ENCODE measurements around the gene NRAP.

NRAP gene

DNA sequence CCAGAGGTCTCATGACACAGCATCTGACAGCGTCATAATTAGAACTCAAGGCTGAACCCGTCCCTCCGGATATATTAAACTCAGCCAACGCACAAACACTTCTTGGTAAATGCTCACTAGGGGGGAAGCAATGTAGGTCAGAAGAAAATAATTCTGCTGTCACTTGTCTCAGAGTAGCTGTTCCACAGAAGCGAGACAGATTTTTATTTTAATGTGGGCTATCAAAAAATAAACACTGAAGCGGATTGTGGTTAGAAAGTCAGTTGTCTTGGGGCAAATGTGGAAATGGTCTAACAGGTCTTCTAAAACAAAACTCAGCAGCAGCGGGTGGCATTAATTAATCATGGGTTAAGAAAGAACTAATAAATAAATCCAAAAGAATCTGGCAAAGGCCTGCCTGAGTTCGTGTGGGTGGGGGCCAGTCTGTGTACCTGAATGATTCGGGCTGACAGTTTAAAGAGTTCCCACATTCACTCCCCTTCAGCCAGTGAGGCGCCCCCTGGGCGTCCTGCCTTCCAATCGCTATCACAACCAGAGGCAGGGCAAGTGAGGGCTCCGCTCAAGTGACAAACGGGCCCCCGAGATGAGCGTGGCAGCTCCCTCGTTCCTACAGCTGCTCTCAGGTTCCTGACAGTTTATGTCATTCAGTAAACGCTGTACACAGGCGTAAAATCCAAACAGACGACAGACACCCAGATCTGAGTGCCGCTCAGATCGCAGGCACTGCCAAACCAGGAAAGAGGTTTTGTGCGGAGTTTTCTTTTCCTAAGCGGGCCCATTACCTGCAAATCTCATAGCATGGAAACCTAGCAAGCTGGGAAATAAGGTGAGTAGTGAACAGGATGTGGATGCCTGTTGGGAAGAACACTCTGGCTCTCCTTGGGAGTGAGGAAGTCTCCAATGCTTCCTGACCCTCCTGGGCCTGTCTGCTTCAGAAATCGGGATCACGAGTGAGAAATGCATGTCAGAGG, 52.9 kb downstream of the NRAP start:
- no peak for DNase-seq (ENCODE audit: insufficient read length, low spot score)
- no peak for FAIRE-seq

DNA sequence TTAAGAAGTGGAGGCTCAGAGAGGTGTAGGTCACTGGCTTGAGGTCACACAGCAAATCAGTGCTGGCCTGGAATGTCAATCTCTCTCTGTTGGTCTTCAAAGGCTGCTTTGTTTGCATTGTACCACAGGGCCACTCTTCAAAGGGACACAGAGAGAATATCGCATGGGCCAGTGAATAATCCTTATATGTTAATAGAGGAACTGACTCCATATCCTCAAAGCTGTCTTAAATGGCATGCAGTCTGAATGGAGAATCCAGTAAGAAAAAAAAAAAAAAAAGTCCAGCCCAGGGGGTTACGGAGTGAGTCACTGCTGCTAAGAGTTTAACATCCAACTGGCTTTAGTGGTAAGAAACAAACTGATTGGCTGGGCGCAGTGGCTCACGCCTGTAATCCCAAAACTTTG, 54.1 kb downstream of the NRAP start:
- FAIRE-seq (no peak), DNase-seq (ENCODE audit: insufficient read length, low spot score) (no peak)

DNA sequence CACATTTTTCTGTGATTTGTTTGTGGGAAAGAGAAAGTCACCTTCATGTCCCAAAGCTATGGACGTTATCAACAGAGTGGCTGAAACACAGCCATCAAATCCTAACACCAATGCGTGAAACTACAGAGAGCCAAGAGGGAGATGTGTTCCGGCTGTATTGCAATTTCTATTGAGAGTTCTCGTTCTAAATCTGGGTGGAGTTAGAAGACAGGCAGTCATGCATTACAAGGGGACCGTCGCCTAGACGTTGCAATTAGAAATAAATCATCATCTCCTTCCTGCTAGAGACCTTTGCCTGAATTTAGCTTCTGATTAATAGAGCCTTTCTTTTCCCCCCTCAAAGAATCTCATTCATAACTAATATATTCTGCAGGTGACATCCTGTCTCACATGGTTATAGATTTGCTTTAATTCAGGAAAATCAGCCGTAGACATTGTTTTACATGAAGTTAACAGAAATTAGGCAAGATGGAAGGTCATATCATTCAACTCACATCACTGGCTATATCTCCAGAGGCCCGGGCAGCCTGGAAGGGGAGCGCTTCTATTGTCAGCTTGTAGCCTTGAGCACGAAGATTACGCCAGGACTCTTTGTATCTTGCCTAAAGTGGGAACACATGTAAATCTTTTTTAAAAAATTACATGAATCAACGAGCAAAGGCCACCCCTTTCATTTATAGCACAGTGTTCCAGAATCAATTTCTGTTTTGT, 58.4 kb downstream of the NRAP start:
- DNase-seq (ENCODE audit: insufficient read length, low spot score) = no peak
- no peak for FAIRE-seq

DNA sequence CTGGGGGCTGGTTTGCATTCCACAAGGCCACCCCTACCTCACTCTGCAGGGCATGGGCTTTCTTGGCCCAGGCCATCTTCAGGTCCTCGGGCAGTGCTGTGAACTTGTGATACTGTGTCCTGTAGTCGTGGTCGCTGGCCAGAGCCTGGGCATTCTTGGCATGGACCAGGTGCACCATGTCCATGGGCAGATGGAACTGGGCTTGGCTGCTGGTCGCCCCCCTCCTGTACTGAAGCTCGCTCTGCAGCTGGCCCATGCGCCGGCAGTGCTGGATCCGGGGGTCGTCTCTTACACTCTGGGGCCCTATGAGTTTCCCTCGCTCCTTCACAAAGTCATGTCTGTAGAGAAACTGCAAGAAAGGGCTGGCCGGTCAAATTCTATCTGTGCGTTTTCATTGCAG, 59.3 kb downstream of the NRAP start:
- no peak for DNase-seq (ENCODE audit: insufficient read length, low spot score)
- no peak for FAIRE-seq

DNA sequence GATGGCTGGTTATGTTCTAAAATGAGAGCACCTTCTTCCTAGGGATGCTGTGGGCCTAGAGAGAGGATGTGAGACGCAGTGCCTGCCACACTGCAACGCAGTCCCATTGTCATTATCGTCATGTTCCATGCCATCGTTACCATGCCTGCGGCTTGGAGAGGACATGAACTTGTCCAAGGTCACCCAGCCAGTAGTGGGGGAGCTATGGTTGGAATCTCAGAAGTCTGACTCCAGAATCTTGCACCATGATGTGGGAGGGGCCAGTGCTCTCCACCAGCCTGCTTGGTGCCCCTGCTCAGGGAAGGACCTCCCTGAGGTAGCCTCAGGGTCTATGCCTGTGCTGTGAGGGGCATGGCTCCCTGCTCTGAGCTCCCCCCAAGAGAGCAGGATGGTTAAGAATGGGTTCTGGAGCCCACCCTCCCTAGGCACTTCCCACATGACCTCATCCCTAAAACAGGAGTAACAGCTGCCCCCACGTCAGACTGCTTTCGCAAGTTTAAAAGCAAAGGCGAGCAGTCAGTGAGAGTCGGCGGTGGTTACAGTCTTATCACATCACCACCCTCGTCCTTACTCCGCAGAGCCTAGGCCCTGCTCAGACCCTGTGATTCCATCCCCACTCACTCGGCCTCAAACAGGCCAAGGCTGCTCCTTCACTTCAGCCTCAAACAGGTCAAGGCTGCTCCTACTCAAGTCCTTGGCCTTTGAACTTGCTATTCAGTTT, 60.6 kb downstream of the NRAP start:
- DNase-seq (ENCODE audit: insufficient read length, low spot score) = no peak
- FAIRE-seq = no peak

DNA sequence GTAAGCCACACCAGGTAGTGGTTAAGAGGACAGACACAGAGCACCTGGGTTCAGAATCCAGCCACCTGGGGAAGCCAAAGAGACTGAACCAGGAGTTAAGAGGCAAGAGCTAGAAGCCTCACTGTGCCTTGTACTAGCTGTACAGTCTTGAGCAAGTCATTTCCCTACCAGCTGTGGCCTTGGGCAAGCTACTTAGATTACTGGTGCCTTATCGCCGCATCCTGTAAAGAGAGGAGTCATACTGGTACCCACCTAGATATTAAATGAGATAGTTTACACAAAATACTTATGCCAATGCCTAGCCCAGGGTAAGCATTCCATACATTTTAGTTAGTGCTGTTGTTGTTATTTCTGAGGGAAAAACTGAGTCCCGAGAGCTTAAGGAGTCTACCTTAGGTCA, 63.3 kb downstream of the NRAP start:
- no peak for FAIRE-seq
- DNase-seq (ENCODE audit: insufficient read length, low spot score) = no peak

DNA sequence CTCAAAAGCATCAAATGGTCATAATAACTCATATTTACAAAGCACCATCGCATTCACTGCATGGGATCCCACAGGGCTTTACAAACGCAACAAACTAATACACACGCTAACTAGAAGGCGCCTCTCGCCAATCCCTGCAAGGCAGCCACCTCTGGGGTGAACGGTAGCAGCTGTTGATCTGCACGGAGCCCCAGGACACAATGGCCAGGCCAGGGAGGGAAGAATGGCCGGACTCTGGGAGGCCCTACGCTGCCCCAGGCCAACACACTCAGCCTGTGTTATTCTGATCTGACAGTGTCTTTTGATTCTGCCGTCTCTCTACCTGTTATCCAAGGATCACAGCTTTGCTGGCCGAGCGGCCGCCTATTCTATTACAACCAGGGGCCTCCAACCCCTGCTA, 69.2 kb downstream of the NRAP start:
- FAIRE-seq (no peak), DNase-seq (ENCODE audit: insufficient read length, low spot score) (no peak)

DNA sequence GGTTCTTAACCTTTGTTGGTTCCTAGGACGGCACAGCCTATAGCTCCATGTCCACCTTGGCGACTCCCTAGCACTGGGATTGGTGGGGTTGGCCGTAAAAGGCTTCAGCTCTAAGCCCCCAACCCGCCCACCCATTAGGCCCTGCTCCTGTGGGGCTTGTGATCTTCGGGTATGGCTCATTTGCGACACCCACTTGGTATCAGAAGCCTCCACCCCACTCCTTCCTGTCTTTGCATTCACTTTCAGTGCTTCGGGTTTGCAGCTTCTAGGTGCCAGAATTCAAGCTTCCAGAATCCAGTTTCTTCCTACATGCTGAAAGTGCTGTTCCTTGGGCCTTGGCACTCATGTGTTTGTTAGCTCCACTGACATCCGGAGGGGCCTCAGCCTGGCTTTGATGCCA, 71.5 kb downstream of the NRAP start:
- no peak for DNase-seq (ENCODE audit: insufficient read length, low spot score)
- FAIRE-seq = no peak

DNA sequence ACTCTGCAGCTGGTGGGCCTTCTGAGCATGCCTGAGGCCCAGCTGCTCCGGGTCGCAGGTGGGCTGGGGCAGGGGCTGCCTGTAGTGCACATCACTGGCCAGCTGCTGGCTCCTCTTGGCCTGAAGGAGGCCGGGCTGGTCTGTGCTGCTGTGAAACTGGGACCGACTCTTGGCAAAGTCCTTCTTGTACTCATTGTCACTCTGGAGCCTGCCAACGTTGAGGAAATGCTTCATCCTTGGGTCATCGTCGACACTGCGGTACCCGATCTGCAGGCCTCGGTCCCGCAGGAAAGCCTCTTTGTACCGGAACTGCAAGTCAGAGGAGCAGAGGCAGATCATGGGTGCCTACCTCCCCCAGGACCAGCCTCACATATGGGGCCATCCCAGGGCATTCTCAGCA, 73.3 kb downstream of the NRAP start:
- DNase-seq (ENCODE audit: insufficient read length, low spot score) (no peak), FAIRE-seq (no peak)

DNA sequence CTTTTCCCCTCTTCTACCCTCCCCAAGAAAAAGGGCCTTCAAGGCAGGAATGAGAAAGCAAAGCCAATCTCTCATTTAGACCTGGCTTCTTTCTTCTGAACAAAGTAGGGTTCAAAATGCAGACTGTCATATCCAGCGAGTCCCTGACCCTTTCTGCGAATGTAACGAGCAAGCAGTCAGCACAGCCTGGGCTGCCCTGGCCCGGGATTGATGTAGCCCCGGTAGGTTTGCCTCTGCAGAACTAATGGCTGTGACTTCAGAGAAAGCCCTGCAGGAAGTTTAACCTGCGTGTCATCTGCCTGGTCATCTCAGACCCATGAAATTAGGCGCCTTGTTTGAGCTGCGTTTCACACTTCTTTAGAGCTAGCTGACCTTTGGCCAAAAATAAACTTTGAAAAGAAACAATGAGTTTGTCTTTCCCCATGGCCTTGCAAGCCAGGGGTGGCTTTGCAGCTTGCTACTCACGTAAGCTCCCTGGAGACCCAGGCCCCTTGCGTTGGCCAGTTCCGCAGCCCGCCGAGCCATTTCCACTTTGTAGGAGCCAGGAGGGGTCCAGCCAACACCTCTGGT, 74.6 kb downstream of the NRAP start:
- DNase-seq (ENCODE audit: insufficient read length, low spot score) (no peak), FAIRE-seq (no peak)

DNA sequence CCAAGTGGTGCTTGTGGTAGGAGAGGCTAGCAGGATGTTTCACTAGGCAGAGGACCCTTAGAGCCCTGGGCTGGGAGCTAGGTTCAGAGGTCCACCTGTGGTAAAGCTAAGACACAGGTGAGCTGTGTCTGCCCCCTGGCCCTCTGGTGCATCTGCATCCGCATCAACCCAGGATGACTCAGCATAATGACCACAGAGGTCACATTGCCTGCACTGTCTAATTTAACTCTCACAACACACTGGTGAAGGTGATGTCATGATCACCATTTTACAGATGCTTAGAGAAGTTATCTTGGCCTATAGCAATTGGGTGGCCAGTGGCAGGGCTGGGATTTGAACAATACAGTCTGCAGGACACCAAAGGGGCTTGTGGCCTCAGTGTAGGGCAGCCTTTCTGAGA, 77.9 kb downstream of the NRAP start:
- FAIRE-seq = no peak
- no peak for DNase-seq (ENCODE audit: insufficient read length, low spot score)

DNA sequence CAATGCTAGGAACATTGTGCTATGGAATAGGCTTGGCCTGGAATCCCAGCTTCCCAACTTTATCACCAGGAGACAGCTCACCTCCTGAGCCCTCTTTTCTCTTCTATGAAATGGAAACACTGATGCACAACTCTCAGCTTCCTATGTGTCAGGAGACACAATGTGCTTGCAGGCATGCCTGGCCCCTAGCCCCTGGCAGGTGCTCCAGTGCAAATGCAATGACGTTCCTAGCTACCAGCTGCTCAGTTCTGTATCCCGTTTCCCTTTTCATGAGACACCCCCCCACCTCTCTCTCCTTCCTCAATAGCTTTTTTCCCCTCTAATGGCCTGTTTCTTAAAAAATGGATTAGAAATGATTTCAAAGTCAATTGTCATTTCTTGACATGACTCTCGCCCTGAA, 80.3 kb downstream of the NRAP start:
- DNase-seq (ENCODE audit: insufficient read length, low spot score) (no peak), FAIRE-seq (no peak)

DNA sequence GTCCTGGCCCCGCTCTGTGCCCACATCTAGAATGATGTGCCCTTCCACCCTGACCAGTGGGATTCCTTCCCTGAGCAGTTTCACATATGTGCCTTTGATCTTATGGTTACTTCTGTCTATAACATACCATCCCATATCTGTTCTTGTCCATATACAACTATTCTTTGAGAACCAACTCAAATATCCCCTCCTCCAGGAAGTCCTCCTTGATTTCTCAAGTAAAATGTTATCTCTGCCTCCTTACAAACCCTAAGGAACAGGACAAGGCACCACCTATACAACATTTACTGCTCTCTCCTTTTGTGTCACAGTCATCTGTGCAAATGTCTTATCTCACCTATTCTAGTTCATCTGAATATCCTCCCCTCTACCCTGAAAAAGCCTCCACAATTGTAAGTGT, 82.7 kb downstream of the NRAP start:
- DNase-seq (ENCODE audit: insufficient read length, low spot score) = no peak
- no peak for FAIRE-seq

DNA sequence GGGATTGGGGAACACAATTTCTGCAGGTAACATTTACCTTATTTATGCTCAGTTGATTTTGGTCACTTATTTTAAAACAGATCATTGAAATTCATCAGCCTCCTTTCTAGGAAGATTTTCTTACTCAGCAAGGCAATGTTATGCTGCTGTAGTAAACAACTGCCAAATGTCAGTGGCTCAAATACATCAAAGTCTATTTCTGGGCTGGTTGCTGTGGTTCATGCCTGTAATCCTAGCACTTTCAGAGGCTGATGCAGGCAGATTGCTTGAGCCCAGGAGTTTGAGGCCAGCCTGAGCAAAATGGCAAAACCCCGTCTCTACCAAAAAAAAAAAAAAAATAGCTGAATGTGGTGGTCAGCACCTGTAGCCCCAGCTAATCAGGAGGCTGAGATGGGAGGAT, 85.1 kb downstream of the NRAP start:
- FAIRE-seq = no peak

DNA sequence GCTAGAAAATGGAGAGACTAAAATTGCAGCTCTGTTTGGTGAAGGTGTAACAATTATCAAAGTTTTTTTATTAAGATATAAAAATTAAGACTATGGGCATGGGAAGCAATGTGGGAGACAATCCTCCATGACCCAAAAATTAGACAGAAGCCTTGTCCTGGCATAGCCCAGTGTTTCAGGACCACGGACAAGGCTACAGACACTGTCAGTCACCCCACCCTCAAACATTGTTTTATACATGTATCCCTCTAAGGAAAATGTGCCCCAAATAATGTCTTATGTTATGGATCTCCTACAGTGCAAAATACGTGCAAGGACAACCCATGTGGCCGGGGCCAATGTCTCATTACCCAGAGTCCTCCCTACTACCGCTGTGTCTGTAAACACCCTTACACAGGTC, 87.0 kb downstream of the NRAP start:
- DNase-seq (ENCODE audit: insufficient read length, low spot score) = no peak
- no peak for FAIRE-seq

More for the DNA sequence above, 85.1 kb downstream of the NRAP start:
- no peak for DNase-seq (ENCODE audit: insufficient read length, low spot score)

DNA sequence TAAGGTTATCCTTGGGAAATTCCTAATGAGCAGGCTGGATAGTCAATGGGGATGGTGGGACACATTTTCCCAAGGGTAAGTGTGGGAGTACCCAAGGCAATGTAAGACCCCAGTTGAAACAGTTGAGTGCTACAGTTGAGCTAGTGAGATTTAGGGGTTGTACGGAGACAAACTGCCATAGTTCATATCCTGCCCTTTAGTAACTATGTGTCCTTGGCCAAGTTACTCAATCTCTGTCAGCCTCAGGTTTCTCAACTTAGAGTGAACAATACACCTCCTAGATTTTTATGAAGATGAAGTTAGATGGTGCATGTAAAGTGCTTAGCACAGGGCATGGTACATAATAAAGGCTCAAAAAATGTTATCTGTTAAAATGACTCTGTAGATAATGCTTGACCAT, 90.5 kb downstream of the NRAP start:
- no peak for DNase-seq (ENCODE audit: insufficient read length, low spot score)
- no peak for FAIRE-seq

DNA sequence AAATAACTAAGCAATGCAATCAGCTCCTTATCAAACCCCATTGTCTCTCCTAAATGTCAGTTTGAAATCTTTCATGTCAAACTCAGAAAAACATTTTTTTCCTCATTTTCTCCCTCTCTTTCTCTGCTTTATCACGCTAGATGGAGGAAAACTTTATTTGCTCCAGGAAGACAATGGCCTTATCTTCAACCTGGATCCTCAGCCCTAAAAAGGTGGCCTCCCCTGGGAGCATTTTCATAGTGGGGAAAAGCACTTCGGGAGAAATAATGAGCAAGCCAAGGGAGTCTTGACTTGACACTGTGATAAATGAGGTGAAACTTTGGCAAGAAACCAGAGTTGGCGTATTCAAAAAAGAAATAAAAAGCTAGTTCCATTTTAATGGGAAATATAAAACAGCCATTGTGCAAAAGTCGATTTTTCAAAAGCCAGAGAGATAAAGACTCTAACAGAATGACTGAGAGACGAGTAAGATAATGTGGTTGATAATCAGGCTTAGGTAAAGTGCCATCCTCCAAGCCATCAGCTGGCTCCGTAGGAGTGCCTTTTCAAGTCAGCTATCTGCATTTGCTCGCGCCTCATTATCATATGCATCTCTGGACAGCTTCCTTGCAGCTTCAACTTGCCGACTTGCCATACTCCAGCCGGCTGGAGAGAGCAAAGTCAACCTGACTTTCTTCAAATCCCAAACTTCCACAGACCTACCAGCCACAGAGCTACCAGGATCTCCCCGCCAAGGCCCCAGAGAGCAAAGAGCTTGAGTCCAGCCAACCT, 91.1 kb downstream of the NRAP start:
- FAIRE-seq (no peak), DNase-seq (ENCODE audit: insufficient read length, low spot score) (no peak)

DNA sequence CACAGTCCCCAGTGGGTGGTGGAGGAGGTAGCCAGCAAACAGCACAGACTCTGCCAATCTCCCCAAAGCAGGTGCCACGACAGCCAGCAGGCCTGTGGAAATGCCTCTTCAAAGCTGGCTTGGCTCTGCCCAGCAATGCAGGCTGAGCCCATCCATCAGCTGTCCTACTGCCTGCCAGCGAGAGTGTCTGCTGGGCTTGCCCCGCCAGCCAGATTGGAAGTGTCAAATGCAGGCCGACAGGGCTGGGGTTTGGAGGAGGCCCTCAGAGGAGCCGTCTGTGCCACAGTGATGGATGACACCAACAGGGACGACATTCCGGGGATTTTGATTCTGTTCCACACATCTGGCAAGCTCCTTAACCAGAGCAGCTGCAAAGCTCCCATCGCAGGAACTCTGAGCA, 94.3 kb downstream of the NRAP start:
- FAIRE-seq = no peak
- DNase-seq (ENCODE audit: insufficient read length, low spot score) = no peak

DNA sequence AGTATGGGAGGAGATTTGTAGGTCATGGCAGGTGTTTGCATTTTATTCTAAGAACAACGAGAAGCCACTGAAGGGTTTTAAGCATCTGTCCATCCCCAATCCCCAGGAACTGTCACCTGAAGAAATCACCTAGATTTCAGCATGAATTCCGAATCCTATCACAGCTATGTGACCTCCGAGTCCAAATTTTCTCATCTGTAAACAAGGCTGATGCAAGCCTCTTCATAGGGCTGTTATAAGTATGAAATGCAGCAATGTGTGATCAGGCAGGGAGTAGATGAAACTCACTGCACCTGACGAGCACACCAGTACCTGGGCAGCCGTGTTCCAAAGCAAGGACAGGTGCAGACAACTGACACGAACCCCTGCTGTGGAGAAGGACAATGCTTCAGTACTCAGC, 97.0 kb downstream of the NRAP start:
- DNase-seq (ENCODE audit: insufficient read length, low spot score) (no peak), FAIRE-seq (no peak)

DNA sequence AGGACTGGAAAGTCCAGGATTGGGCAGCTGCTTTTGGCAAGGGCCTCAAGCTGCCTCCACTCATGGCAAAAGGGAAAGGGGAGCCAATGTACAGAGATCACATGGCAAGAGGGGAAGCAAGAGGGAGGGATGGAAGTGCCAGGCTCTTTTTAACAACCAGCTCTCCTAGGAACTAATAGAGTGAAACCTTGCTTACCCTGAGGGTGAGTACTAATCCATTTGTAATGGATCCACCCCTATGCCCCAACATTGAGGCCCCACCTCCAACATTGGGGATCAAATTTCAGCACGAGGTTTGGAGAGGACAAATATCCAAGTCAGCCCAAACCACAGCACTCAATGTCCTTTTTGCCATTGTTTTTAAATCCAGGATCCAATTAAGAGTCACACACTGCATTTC, 98.5 kb downstream of the NRAP start:
- no peak for FAIRE-seq

More for the DNA sequence above, 98.5 kb downstream of the NRAP start:
- DNase-seq (ENCODE audit: insufficient read length, low spot score) = no peak
